K562 (cell line): Measurements from ENCODE around the gene FMN2. TPM values are rescaled to one million over a fixed set of nuclear protein-coding genes. Genes with fewer than 3 reads are reported as not detected.

Experiments used
- ATAC-seq: fragments of 200-7000 bp; cut with Tn5 transposase; 3 replicates; pipeline ENCODE4 v1.9.1; 2020; ENCODE audit warnings: moderate library complexity
- BruUV-seq: library from RNA; stranded (reverse); fragments of 400-500 nt; replicated peaks from 2 replicates; lab custom pipeline; 2021; lab: Mats Ljungman, UMichigan
- CTCF ChIA-PET: fragments of 300-600 bp; formaldehyde crosslinking; extraction: SDS; loops from one replicate; lab custom pipeline; 2021; ENCODE audit warnings: low intra/inter-chr PET ratio; lab: Yijun Ruan, JAX
- POLR2A ChIA-PET: fragments of 300-600, 350-650 bp; sonication (Branson Sonifier 250); formaldehyde crosslinking; extraction: SDS; loops from one replicate; lab custom pipeline; 2021; ENCODE audit warnings: antibody characterized with exemption, inconsistent platforms; lab: Yijun Ruan, JAX
- DNase-seq, 4 experiments: peaks; one replicate each; pipeline versions ENCODE4 v3.0.0 to v3.0.0-alpha.2; 2011 to 2018; ENCODE audit warnings: low spot score in 3 of 4, mixed read lengths in 3 of 4; ENCODE audit errors: extremely low read depth in 1 of 4
- FAIRE-seq: peaks from 2 replicates; lab custom pipeline; 2011; peaks lifted over from hg19 to GRCh38; lab: Jason Lieb, UNC
- H2AFZ ChIP-seq: 2 replicates; pipeline ENCODE4 v1.6.0; 2011; ENCODE audit warnings: low read depth, low read length, control low read depth, inconsistent platforms
- H3K27ac ChIP-seq: fragments of 200-600 bp; 3 replicates; pipeline ENCODE4 v1.8.0; 2011; ENCODE audit warnings: low read depth, mild to moderate bottlenecking, control low read depth, inconsistent platforms, low read length, moderate library complexity, mixed read lengths; ENCODE audit errors: extremely low read depth
- H3K27me3 ChIP-seq, 2 experiments: fragments of 300-600 bp in 1 of 2; 2 replicates in 1 of 2; 3 replicates in 1 of 2; pipeline versions ENCODE4 v1.6.0 to v1.8.0; 2011; ENCODE audit warnings: inconsistent platforms in 2 of 2, low read length in 2 of 2, mild to moderate bottlenecking in 1 of 2, mixed read lengths in 1 of 2, moderate library complexity in 1 of 2; ENCODE audit not compliant: control insufficient read depth in 2 of 2, insufficient read depth in 2 of 2
- H3K36me3 ChIP-seq: fragments of 300-600 bp; 3 replicates; pipeline ENCODE4 v1.8.0; 2011; ENCODE audit warnings: mild to moderate bottlenecking, low read length, inconsistent platforms; ENCODE audit not compliant: control insufficient read depth, insufficient read depth
- H3K4me1 ChIP-seq, 2 experiments: fragments of 200-600 bp in 1 of 2; replicated peaks in 1 of 2; 2 replicates in 1 of 2; 3 replicates in 1 of 2; pipeline versions ENCODE4 v1.5.1 to v1.8.0; 2011; ENCODE audit warnings: inconsistent platforms in 2 of 2, low read length in 2 of 2, mild to moderate bottlenecking in 1 of 2, mixed read lengths in 1 of 2, moderate library complexity in 1 of 2; ENCODE audit not compliant: control insufficient read depth in 2 of 2, insufficient read depth in 2 of 2
- H3K4me2 ChIP-seq: 2 replicates; pipeline ENCODE4 v1.6.1; 2011; ENCODE audit warnings: low read length, control low read depth, inconsistent platforms, mixed read lengths; ENCODE audit not compliant: insufficient read depth
- H3K4me3 ChIP-seq: fragments of 200-600 bp; sonication (generic), shearing (Covaris generic); 2 replicates; pipeline ENCODE4 v1.5.1; 2016; ENCODE audit warnings: control low read depth, inconsistent platforms
- H3K79me2 ChIP-seq: fragments of 200-600 bp; 3 replicates; pipeline ENCODE4 v1.8.0; 2011; ENCODE audit warnings: low read length, inconsistent platforms; ENCODE audit not compliant: control insufficient read depth, insufficient read depth
- H3K9ac ChIP-seq, 2 experiments: 2 replicates each; pipeline versions ENCODE4 v1.6.0 to v1.6.1; 2011; ENCODE audit warnings: low read depth in 2 of 2, low read length in 2 of 2, control low read depth in 1 of 2, inconsistent platforms in 1 of 2, mild to moderate bottlenecking in 1 of 2, mixed read lengths in 1 of 2; ENCODE audit not compliant: insufficient read depth in 1 of 2
- H3K9me1 ChIP-seq: one replicate; pipeline ENCODE4 v1.6.0; 2011; ENCODE audit warnings: inconsistent platforms, mild to moderate bottlenecking, low read length, moderate library complexity; ENCODE audit not compliant: control insufficient read depth, insufficient read depth
- H3K9me3 ChIP-seq: replicated peaks from 2 replicates; pipeline ENCODE4 v1.5.1; 2011; ENCODE audit warnings: low read depth, low read length, inconsistent platforms; ENCODE audit not compliant: control insufficient read depth, insufficient read depth
- H4K20me1 ChIP-seq: replicated peaks from 2 replicates; pipeline ENCODE4 v1.6.1; 2011; ENCODE audit warnings: low read length, inconsistent platforms, mixed read lengths; ENCODE audit not compliant: control insufficient read depth, insufficient read depth
- BHLHE40 ChIP-seq: IDR thresholded peaks from 2 replicates; pipeline ENCODE4 v1.6.1; 2011; ENCODE audit warnings: low read length, improper control_type of control experiment
- CBX1 ChIP-seq: sonication (generic); IDR thresholded peaks from 2 replicates; pipeline ENCODE4 v1.6.1; 2016; ENCODE audit warnings: antibody characterized with exemption, low read depth, mild to moderate bottlenecking
- CBX3 ChIP-seq, 2 experiments: IDR thresholded peaks; 1 replicate in 1 of 2; 2 replicates in 1 of 2; pipeline ENCODE4 v1.6.1; 2012; ENCODE audit warnings: inconsistent platforms in 2 of 2, low read length in 2 of 2, borderline replicate concordance in 1 of 2, control low read depth in 1 of 2
- CLOCK ChIP-seq: fragments of 250-450 bp; sonication (Bioruptor Pico); IDR thresholded peaks from 2 replicates; pipeline ENCODE4 v1.4.0; 2020; ENCODE audit warnings: mild to moderate bottlenecking, moderate library complexity, borderline replicate concordance
- DIDO1 ChIP-seq: fragments of 450-650 bp; IDR thresholded peaks from 2 replicates; pipeline ENCODE4 v1.6.1; 2016; ENCODE audit warnings: low read depth, missing biosample characterization, missing genetic modification characterization
- GATAD2B ChIP-seq: fragments of 450-650 bp; IDR thresholded peaks from 2 replicates; pipeline ENCODE4 v1.6.1; 2017; ENCODE audit warnings: mild to moderate bottlenecking, borderline replicate concordance
- NBN ChIP-seq: fragments of 450-650 bp; IDR thresholded peaks from 2 replicates; pipeline ENCODE4 v1.6.1; 2016; ENCODE audit warnings: low read depth, mild to moderate bottlenecking
- NCOA1 ChIP-seq: fragments of 450-650 bp; IDR thresholded peaks from 2 replicates; pipeline ENCODE4 v1.6.1; 2016; ENCODE audit warnings: low read depth
- SMAD1 ChIP-seq: fragments of 150-350 bp; IDR thresholded peaks from 2 replicates; pipeline ENCODE4 v1.6.1; 2014; ENCODE audit warnings: low read length, low read depth; ENCODE audit not compliant: partially characterized antibody
- SRSF9 ChIP-seq: fragments of 200-400 bp; formaldehyde crosslinking; IDR thresholded peaks from 2 replicates; pipeline ENCODE4 v1.6.1; 2017; ENCODE audit warnings: low read depth, low read length, borderline replicate concordance
- TAF9B ChIP-seq: fragments of 450-650 bp; IDR thresholded peaks from 2 replicates; pipeline ENCODE4 v1.6.1; 2018; ENCODE audit warnings: mild to moderate bottlenecking; ENCODE audit not compliant: partially characterized antibody
- TEAD4 ChIP-seq, 2 experiments: sonication (generic) in 1 of 2; formaldehyde crosslinking in 1 of 2; IDR thresholded peaks; 2 replicates each; pipeline versions ENCODE4 v1.6.1 to v1.8.0; 2012 to 2022; ENCODE audit warnings: borderline replicate concordance in 1 of 2, inconsistent platforms in 1 of 2, low read length in 1 of 2, mild to moderate bottlenecking in 1 of 2, missing genetic modification reagents in 1 of 2
- ZNF12 ChIP-seq: sonication (generic); formaldehyde crosslinking; IDR thresholded peaks from 2 replicates; pipeline ENCODE4 v1.4.0; 2020; ENCODE audit warnings: mild to moderate bottlenecking, missing genetic modification reagents
- ZNF561 ChIP-seq: fragments of 450-650 bp; formaldehyde crosslinking; conservative IDR thresholded peaks from 2 replicates; pipeline ENCODE4 v1.4.0; 2020; ENCODE audit warnings: mild to moderate bottlenecking, moderate library complexity
- ZNF644 ChIP-seq: fragments of 200-800 bp; sonication (Bioruptor generic); IDR thresholded peaks from 2 replicates; pipeline ENCODE4 v1.6.1; 2016; ENCODE audit warnings: low read depth, missing genetic modification characterization, missing compliant biosample characterization
- WGBS: fragments of 100-300 bp; shearing (Covaris generic); methylation state at CpG from one replicate; pipeline ENCODE4 v1.1.6; 2016; ENCODE audit warnings: low coverage, mixed read lengths; ENCODE audit not compliant: insufficient coverage; ENCODE audit errors: missing lambda C conversion rate; 5-methylcytosine and 5-hydroxymethylcytosine counted together
- in situ Hi-C: fragments of 300-500 bp; cut with MboI; formaldehyde crosslinking; loops from 4 replicates; pipeline ENCODE4 v1.15.0; 2018; ENCODE audit warnings: inconsistent platforms, mixed read lengths
- intact Hi-C: fragments of 100-400 bp; cut with micrococcal nuclease; formaldehyde crosslinking; loops from 2 replicates; pipeline ENCODE4 v1.14.2; 2022
- polyA plus RNA-seq, 8 experiments: library from polyadenylated mRNA; depleted of rRNA in 4 of 8; stranded (reverse) in 5 of 8; unstranded in 3 of 8; fragments of >200 nt; fragmentation: Nextera tagmentation in 2 of 8; fragmentation: Illumina TruSeq in 1 of 8; extraction: Ambion mirVana in 2 of 8; extraction: Trizol in 1 of 8; gene quantifications; 2 replicates each; pipeline versions ENCODE4 v1.2.1 to v1.2.3, GENCODE V29; 2011 to 2014; ENCODE audit warnings: inconsistent platforms in 1 of 8, missing spikeins in 1 of 8
- total RNA-seq, 7 experiments: library from RNA; depleted of rRNA in 6 of 7; stranded (reverse); fragments of >200 nt in 6 of 7; fragmentation: Illumina TruSeq in 2 of 7; extraction: Trizol in 2 of 7; gene quantifications; 2 replicates each; pipeline versions ENCODE4 v1.2.1 to v1.2.3, GENCODE V29; 2011 to 2021; ENCODE audit warnings: low replicate concordance in 1 of 7

The FMN2 gene
- total and polyA plus RNA-seq, 9 of the 15 experiments (the other 6 are each of a cell fraction or from before 2014, with no cell fraction given), result 0.15 to 0.45 (median 0.16) TPM; not detected in 3

GRCh38 chr1:240522122-240522822 lies 430.6 kb downstream of the FMN2 start:
- no peak overlapping the region for H3K4me2 ChIP-seq
- in situ Hi-C loops, result no loop called here
- POLR2A ChIA-PET, result interaction anchor here (1.0 kb wide), 1 partner anchor 12 kb away, joined by 3 read pairs; no protein-coding TSS in a partner anchor
- H3K79me2 ChIP-seq, result no peaks in the 10 kb centered on the region
- ATAC-seq (no peak), FAIRE-seq (no peak), DNase-seq (no peak)
- no peaks in the 10 kb centered on the region; the same call in 1 of the 2 replicates for H3K9me3 ChIP-seq
- 3% methylated on average over 6 of the region's 6 CpGs for WGBS
- H3K36me3 ChIP-seq, result no peaks in the 10 kb centered on the region
- intact Hi-C loops, result no loop called here
- H3K27me3 ChIP-seq, result no peaks in the 10 kb centered on the region
- no peaks in the 10 kb centered on the region for H4K20me1 ChIP-seq
- H3K4me1 ChIP-seq, result no peaks in the 10 kb centered on the region
- CTCF ChIA-PET, result no interaction called here
- no peak overlapping the region for H2AFZ ChIP-seq
- H3K4me3 ChIP-seq, result no peak overlapping the region
- H3K9me1 ChIP-seq, result no peaks in the 10 kb centered on the region
- no TSS peak for BruUV-seq
- no peak overlapping the region for H3K9ac ChIP-seq
- H3K27ac ChIP-seq, result no peak overlapping the region
- TF ChIP-seq NCOA1 (no peak), CBX3 (IDR thresholded peaks at IDR 0.05; ENCODE audit: borderline replicate concordance in 1 of 2, low read length in 2 of 2) (no peak), ZNF12 (CRISPR knock-in tag) (no peak), SRSF9 (no peak), GATAD2B (no peak), TEAD4 (IDR thresholded peaks at IDR 0.05; ENCODE audit: low read length) (no peak), TEAD4 (CRISPR knock-in tag; IDR thresholded peaks at IDR 0.05; ENCODE audit: borderline replicate concordance) (no peak), CBX1 (no peak), SMAD1 (no peak), ZNF644 (tag) (no peak), CLOCK (CRISPR knock-in tag) (no peak), TAF9B (no peak), DIDO1 (tag) (no peak), NBN (no peak), ZNF561 (CRISPR knock-in tag) (no peak), BHLHE40 (no peak)
